T-helper 17 cell (primary cell): ENCODE results near the gene LOXL4. TPM values are rescaled to one million over a fixed set of nuclear protein-coding genes. Genes with fewer than 3 reads are reported as not detected.
A peak's percentile ranks its signal among the peaks of the same experiment; 100 is the strongest.
"Not testable (repeated sequence)": the region's sequence is repeated elsewhere in the genome, so short reads cannot be mapped to it uniquely, and the experiment has no call there.

Experiments
- ATAC-seq: fragments of 150-1000 bp; cut with Tn5 transposase; 2 replicates; pipeline ENCODE4 v1.10.0; 2021; ENCODE audit warnings: mild to moderate bottlenecking, moderate library complexity
- DNase-seq, 3 donors: peaks; one replicate each; pipeline versions ENCODE4 v3.0.0 to v3.0.0-alpha.2; 2020 to 2021
- H3K9me3 ChIP-seq: one replicate; pipeline ENCODE4 v1.7.0; 2013; ENCODE audit warnings: low read length, mild to moderate bottlenecking; ENCODE audit not compliant: control insufficient read depth, poor library complexity, severe bottlenecking
- H3K27ac Mint-ChIP-seq: one replicate; pipeline ENCODE4 v1.8.0; 2022; ENCODE audit warnings: mild to moderate bottlenecking, moderate library complexity, mixed read lengths
- H3K27me3 Mint-ChIP-seq: one replicate; pipeline ENCODE4 v1.8.0; 2022; ENCODE audit warnings: mixed read lengths
- H3K36me3 Mint-ChIP-seq: one replicate; pipeline ENCODE4 v1.8.0; 2022; ENCODE audit warnings: low read depth, mixed read lengths
- H3K4me1 Mint-ChIP-seq: one replicate; pipeline ENCODE4 v1.8.0; 2022; ENCODE audit warnings: mild to moderate bottlenecking, mixed read lengths
- H3K4me3 Mint-ChIP-seq: one replicate; pipeline ENCODE4 v1.8.0; 2022; ENCODE audit warnings: mild to moderate bottlenecking, moderate library complexity, mixed read lengths
- total RNA-seq, 4 donors: library from RNA in 2 of 4; stranded (reverse) in 2 of 4; gene quantifications; one replicate each; pipeline ENCODE4 v1.2.3 and lab custom pipeline; 2022 to 2026

LOXL4 gene
- total RNA-seq, 2 donors from 2014 or later: not detected

DNA sequence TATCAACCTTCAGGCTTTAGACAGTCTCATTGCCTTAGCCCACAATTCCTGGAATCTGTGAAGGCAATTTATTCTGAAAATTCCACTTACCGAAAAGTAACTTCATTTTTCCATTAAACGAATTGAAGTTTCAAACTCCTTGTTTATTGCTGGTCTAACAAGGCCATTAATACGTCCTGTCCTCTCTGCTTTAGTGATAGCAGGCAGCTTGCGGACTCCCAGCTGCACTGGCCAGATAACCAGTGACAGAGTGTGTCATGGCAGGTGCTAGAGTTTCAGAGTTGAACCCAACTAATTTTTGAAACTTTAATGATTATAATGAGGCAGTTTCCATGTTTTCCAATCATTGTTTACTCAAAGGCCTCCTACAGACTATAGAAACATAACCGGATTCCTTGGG, 31.1 kb downstream of the LOXL4 start:
- Mint-ChIP-seq H3K4me1 (peaks cover 6% of the 10 kb centered on the region), H3K27ac (no peak overlapping the region), H3K36me3 (peaks cover 7% of the 10 kb centered on the region), H3K4me3 (no peak overlapping the region), H3K27me3 (no peaks in the 10 kb centered on the region)
- no peaks in the 10 kb centered on the region for H3K9me3 ChIP-seq
- no peak for ATAC-seq
- DNase-seq: no peak

DNA sequence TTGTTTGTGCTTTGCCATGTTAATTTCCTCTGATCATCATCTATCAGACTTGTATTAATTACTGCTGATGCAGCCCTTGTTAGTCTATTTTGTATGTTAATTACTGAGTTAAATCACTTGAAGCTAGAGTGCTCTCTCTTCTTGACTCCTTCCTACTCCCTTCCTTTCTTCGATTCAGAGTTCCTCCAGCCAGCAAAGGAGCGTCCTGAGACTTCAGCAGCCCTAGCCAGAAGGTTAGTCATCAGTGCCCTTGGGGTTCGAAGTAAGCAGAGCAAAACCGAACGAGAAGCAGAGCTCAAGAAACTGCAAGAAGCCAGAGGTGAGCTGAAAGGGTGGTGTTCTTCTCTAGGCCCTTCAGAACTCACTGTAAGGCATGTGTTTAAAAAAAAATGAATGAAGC, 32.1 kb downstream of the LOXL4 start:
- Mint-ChIP-seq H3K4me3 (no peak overlapping the region), H3K36me3 (peaks cover 7% of the 10 kb centered on the region), H3K27ac (no peak overlapping the region), H3K4me1 (peaks cover 6% of the 10 kb centered on the region), H3K27me3 (no peaks in the 10 kb centered on the region)
- ATAC-seq (no peak), DNase-seq (no peak)
- H3K9me3 ChIP-seq: no peaks in the 10 kb centered on the region

- Mint-ChIP-seq H3K27me3 (no peaks in the 10 kb centered on the region), H3K27ac (no peak overlapping the region), H3K4me1 (peaks cover 9% of the 10 kb centered on the region), H3K36me3 (peaks cover 7% of the 10 kb centered on the region), H3K4me3 (no peak overlapping the region)
- no peaks in the 10 kb centered on the region for H3K9me3 ChIP-seq
- DNase-seq: no peak
- ATAC-seq: no peak
These were observed 36.6 kb downstream of the LOXL4 start for GRCh38 chr10:98231417-98231816.

DNA sequence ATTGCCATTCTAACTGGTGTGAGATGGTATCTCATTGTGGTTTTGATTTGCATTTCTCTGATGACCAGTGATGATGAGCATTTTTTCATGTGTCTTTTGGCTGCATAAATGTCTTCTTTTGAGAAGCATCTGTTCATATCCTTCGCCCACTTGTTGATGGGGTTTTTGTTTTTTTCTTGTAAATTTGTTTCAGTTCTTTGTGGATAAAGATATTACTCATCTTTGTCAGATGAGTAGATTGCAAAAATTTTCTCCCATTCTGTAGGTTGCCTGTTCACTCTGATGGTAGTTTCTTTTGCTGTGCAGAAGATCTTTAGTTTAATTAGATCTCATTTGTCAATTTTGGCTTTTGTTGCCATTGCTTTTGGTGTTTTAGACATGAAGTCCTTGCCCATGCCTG, 39.7 kb downstream of the LOXL4 start:
- H3K36me3 Mint-ChIP-seq, DNase-seq, H3K4me1 Mint-ChIP-seq, H3K27me3 Mint-ChIP-seq, H3K9me3 ChIP-seq, H3K4me3 Mint-ChIP-seq, H3K27ac Mint-ChIP-seq, ATAC-seq: not testable (repeated sequence)

GRCh38 chr10:98227713-98228112, 40.3 kb downstream of the LOXL4 start:
- DNase-seq, H3K27ac Mint-ChIP-seq, H3K4me1 Mint-ChIP-seq, H3K27me3 Mint-ChIP-seq, H3K9me3 ChIP-seq, ATAC-seq, H3K4me3 Mint-ChIP-seq, H3K36me3 Mint-ChIP-seq: not testable (repeated sequence)

DNA sequence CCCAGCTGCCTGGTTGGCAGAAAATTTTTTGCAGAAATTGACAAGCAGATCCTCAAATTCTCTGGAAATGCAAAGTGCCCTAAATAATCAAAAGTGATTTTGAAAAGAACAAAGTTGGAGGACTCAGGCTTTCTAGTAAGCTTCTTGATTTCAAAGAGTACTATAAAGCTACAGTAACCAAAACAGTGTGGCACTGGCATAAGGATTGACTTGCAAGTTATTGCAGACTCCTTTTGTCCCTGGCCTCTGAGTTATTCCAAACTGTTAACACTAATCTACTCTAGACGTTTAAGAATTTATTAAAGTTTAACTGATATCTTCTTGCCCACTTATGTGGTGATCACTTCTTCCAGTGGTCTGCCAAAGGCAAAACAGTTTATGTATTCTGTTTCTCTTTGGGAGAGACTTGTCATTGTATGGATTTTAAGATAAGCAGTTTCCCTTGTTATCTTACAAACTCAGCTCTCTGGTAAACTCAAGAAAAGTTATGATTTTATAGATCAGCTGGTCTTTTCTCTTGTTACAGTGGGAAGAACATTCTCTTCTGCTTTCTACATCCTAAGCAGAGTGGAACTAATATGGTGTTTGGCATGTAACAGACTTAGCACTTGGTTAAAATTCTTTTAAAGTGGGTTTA, 41.4 kb downstream of the LOXL4 start:
- no peaks in the 10 kb centered on the region for H3K36me3 Mint-ChIP-seq
- H3K9me3 ChIP-seq: no peaks in the 10 kb centered on the region
- no peak overlapping the region for H3K4me3 Mint-ChIP-seq
- peaks cover 8% of the 10 kb centered on the region for H3K4me1 Mint-ChIP-seq
- H3K27ac Mint-ChIP-seq: no peak overlapping the region
- H3K27me3 Mint-ChIP-seq: no peaks in the 10 kb centered on the region
- ATAC-seq (no peak), DNase-seq (no peak)

DNA sequence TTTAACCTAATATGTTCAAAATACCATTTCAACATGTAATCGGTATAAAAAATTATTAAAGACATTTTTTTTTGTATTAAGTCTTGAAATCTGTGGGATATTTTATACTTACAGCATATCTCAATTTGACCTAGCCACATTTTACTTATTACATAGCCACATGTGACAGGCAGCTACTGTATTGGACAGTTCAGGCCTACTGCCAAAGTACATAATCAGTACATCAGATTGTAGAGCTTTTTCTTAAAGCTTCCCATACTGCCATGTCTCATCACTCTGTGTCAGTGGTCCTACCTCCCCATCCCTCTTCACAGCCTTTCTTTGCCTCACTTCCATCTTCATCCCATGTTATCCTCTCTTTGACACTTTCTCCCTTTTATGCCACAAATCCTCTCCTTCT, 43.0 kb downstream of the LOXL4 start:
- Mint-ChIP-seq H3K4me1 (peaks cover 5% of the 10 kb centered on the region), H3K27ac (no peak overlapping the region), H3K36me3 (no peaks in the 10 kb centered on the region), H3K4me3 (no peak overlapping the region), H3K27me3 (no peaks in the 10 kb centered on the region)
- no peak for DNase-seq
- no peak for ATAC-seq
- H3K9me3 ChIP-seq: no peaks in the 10 kb centered on the region

- no peak overlapping the region for H3K27ac Mint-ChIP-seq
- H3K36me3 Mint-ChIP-seq: peaks cover under 1% of the 10 kb centered on the region
- no peak overlapping the region for H3K4me3 Mint-ChIP-seq
- ATAC-seq: no peak
- peaks cover 2% of the 10 kb centered on the region for H3K9me3 ChIP-seq
- H3K4me1 Mint-ChIP-seq: peaks cover 5% of the 10 kb centered on the region
- H3K27me3 Mint-ChIP-seq: no peaks in the 10 kb centered on the region
- no peak for DNase-seq
These were observed 43.5 kb downstream of the LOXL4 start for GRCh38 chr10:98224509-98224908.

DNA sequence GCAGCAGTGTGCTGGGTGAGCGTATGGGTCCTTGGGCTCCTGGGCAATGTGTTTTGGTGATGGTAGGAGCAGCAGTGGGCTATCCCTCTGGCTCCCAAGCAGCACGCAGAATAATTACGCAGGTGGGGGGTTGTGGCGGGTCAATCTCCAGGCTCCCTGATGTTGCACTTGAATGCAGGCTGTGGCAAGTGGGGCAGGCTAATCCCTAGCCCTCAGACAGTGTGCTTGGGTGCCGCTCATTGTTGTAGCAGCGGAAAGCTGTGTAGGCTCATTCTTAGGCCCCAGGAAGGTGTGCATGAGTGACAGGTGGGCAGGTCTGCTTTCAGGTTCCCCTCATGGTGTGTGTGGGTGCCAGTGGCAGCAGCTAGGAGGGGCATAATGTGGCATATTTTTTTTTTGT, 44.1 kb downstream of the LOXL4 start:
- Mint-ChIP-seq H3K4me1 (peaks cover 2% of the 10 kb centered on the region), H3K27ac (no peak overlapping the region), H3K27me3 (no peaks in the 10 kb centered on the region), H3K36me3 (peaks cover 2% of the 10 kb centered on the region), H3K4me3 (no peak overlapping the region)
- H3K9me3 ChIP-seq: peaks cover 4% of the 10 kb centered on the region
- ATAC-seq (no peak), DNase-seq (no peak)

DNA sequence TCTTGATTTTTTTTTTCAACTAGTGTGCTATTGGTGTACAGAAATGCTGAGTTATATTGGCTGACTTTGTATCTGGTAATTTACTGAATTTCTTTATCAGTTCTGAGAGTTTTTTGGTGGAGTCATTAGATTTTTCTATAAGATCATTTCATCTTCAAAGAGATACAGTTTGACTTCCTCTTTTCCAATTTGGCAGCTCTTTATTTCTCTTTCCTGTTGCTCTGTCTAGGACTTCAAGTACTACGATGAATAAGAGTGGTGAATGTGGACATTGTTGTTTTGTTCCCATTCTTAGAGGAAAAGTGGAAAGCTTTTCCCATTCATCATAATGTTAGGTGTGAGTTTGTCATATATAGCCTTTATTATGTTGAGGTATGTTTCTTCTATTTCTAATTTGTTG, 50.2 kb downstream of the LOXL4 start:
- peaks cover 2% of the 10 kb centered on the region for H3K36me3 Mint-ChIP-seq

GRCh38 chr10:98215373-98215772, 52.6 kb downstream of the LOXL4 start:
- H3K27ac Mint-ChIP-seq: no peak overlapping the region
- no peaks in the 10 kb centered on the region for H3K27me3 Mint-ChIP-seq
- H3K9me3 ChIP-seq: peaks cover 7% of the 10 kb centered on the region
- H3K4me1 Mint-ChIP-seq: peaks cover 24% of the 10 kb centered on the region
- no peak for DNase-seq
- ATAC-seq: no peak
- H3K4me3 Mint-ChIP-seq: no peak overlapping the region
- H3K36me3 Mint-ChIP-seq: peaks cover 10% of the 10 kb centered on the region

More for the DNA sequence above, 50.2 kb downstream of the LOXL4 start:
- Mint-ChIP-seq H3K4me3 (no peak overlapping the region), H3K27ac (no peak overlapping the region), H3K4me1 (peaks cover 12% of the 10 kb centered on the region), H3K27me3 (no peaks in the 10 kb centered on the region)
- DNase-seq (no peak), ATAC-seq (no peak)
- H3K9me3 ChIP-seq: peaks cover 7% of the 10 kb centered on the region

DNA sequence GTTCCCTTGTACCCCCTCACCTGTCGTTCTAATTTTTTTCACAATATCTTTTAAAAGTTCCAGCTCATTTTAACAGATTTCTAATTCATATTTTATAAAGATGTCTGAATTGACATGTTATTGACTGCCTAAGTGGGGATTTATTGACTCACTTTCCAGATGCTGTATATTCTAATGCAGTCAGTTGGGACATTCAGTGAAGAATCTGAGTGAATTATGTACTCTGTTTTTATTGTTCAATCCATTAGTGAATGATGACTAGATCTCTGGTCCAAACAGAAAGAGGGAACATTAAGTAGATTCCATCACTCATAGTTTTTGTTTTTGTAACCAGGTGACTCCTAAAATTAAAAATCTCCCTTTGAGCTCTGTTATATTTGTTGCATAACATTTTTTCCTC, 54.3 kb downstream of the LOXL4 start:
- Mint-ChIP-seq H3K27ac (no peak overlapping the region), H3K36me3 (peaks cover 12% of the 10 kb centered on the region), H3K4me1 (peaks cover 29% of the 10 kb centered on the region), H3K27me3 (no peaks in the 10 kb centered on the region), H3K4me3 (no peak overlapping the region)
- peaks cover 2% of the 10 kb centered on the region for H3K9me3 ChIP-seq
- ATAC-seq (no peak), DNase-seq (no peak)

GRCh38 chr10:98212196-98212595, 55.8 kb downstream of the LOXL4 start:
- Mint-ChIP-seq H3K36me3 (peaks cover 19% of the 10 kb centered on the region), H3K4me1 (peaks cover 29% of the 10 kb centered on the region), H3K27ac (peak overlapping the region; percentile 0), H3K4me3 (no peak overlapping the region), H3K27me3 (no peaks in the 10 kb centered on the region)
- H3K9me3 ChIP-seq: peaks cover under 1% of the 10 kb centered on the region
- no peak for DNase-seq
- ATAC-seq: no peak

DNA sequence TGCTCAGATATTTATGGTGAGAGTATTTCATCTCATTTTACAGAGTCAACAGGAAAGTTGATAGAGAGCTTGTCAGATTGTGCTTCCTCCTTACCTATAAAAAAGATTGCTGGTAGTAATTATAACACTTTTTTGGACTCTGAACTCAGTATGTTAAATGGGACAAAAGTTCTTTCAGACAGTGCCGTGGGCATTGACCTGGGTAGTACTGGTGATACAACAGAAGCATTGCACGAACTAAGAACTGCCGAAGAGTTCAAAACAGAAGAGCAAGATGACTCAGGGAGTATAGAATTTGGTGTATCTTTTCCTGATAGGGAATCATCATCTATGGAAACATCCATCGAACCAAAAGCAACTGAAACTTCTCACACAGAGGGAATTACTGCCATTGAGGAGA, 58.6 kb downstream of the LOXL4 start:
- H3K36me3 Mint-ChIP-seq: peaks cover 19% of the 10 kb centered on the region
- ATAC-seq: no peak
- DNase-seq: no peak
- no peaks in the 10 kb centered on the region for H3K9me3 ChIP-seq
- no peak overlapping the region for H3K4me3 Mint-ChIP-seq
- H3K27ac Mint-ChIP-seq: peak overlapping the region; percentile 24
- peaks cover 28% of the 10 kb centered on the region for H3K4me1 Mint-ChIP-seq
- no peaks in the 10 kb centered on the region for H3K27me3 Mint-ChIP-seq
